Measurements from ENCODE around the gene PRRT3.

- TF ChIP-seq GATA3 (IDR thresholded peaks at IDR 0.05; ENCODE audit: low read depth, low read length) (no peak), GATA2 (IDR thresholded peaks at IDR 0.05; ENCODE audit: low read depth, low read length) (no peak)
These were observed 38.6 kb downstream of the PRRT3 start for GRCh38 chr3:9913601-9914000.
